Activated naive CD8-positive, alpha-beta T cell treated with anti-CD3 and anti-CD28 coated beads, Interleukin-2, amount 50 U/mL, for 16 hours (primary cell): ENCODE measurements around the gene GRID2.
"Not testable (repeated sequence)": the region's sequence is repeated elsewhere in the genome, so short reads cannot be mapped to it uniquely, and the experiment has no call there.

Source experiments
- DNase-seq: peaks from one replicate; pipeline ENCODE4 v3.0.0-alpha.2; 2020; ENCODE audit warnings: low read depth, low spot score

GRID2 gene

GRCh38 chr4:93313197-93313596 lies 1009.4 kb downstream of the GRID2 start:
- DNase-seq = no peak

- DNase-seq = no peak
Observed at GRCh38 chr4:93317057-93317456, 1013.3 kb downstream of the GRID2 start.

GRCh38 chr4:93317561-93317960 lies 1013.8 kb downstream of the GRID2 start:
- DNase-seq = no peak

- no peak for DNase-seq
Observed at GRCh38 chr4:93319041-93319440, 1015.3 kb downstream of the GRID2 start.

GRCh38 chr4:93320356-93320755 lies 1016.6 kb downstream of the GRID2 start:
- DNase-seq = no peak

GRCh38 chr4:93327346-93327745 lies 1023.6 kb downstream of the GRID2 start:
- DNase-seq = no peak

GRCh38 chr4:93334003-93334402 lies 1030.2 kb downstream of the GRID2 start:
- no peak for DNase-seq

- no peak for DNase-seq
Observed at GRCh38 chr4:93337196-93337595, 1033.4 kb downstream of the GRID2 start.

GRCh38 chr4:93342738-93343137 lies 1039.0 kb downstream of the GRID2 start:
- no peak for DNase-seq

- no peak for DNase-seq
Observed at GRCh38 chr4:93346840-93347239, 1043.1 kb downstream of the GRID2 start.

GRCh38 chr4:93348896-93349295 lies 1045.1 kb downstream of the GRID2 start:
- no peak for DNase-seq

GRCh38 chr4:93351846-93352245 lies 1048.1 kb downstream of the GRID2 start:
- no peak for DNase-seq

GRCh38 chr4:93355411-93355810 lies 1051.6 kb downstream of the GRID2 start:
- DNase-seq = no peak

GRCh38 chr4:93359586-93359985 lies 1055.8 kb downstream of the GRID2 start:
- DNase-seq = no peak

- not testable (repeated sequence) for DNase-seq
Observed at GRCh38 chr4:93366169-93366755, 1062.5 kb downstream of the GRID2 start.

GRCh38 chr4:93368968-93369367 lies 1065.2 kb downstream of the GRID2 start:
- DNase-seq = no peak

- DNase-seq = no peak
Observed at GRCh38 chr4:93370256-93370655, 1066.5 kb downstream of the GRID2 start.

GRCh38 chr4:93373893-93374860 lies 1070.4 kb downstream of the GRID2 start:
- no peak for DNase-seq

- DNase-seq = no peak
Observed at GRCh38 chr4:93384241-93384640, 1080.5 kb downstream of the GRID2 start.

GRCh38 chr4:93384887-93385286 lies 1081.1 kb downstream of the GRID2 start:
- DNase-seq = no peak

- DNase-seq = no peak
Observed at GRCh38 chr4:93394545-93395081, 1090.8 kb downstream of the GRID2 start.

GRCh38 chr4:93396272-93396671 lies 1092.5 kb downstream of the GRID2 start:
- no peak for DNase-seq

- DNase-seq = no peak
Observed at GRCh38 chr4:93403571-93403970, 1099.8 kb downstream of the GRID2 start.
